HL-60 (cell line): Measurements from ENCODE around the gene AMH.

Experiments
- DNase-seq, 2 experiments: peaks; one replicate each; pipeline ENCODE4 v3.0.0-alpha.2; 2010 to 2020; ENCODE audit warnings: low read depth in 1 of 2, low spot score in 1 of 2
- H3K27ac ChIP-seq: fragments of 250-450 bp; sonication (Bioruptor Pico); replicated peaks from 2 replicates; pipeline ENCODE4 v1.5.1; 2020; ENCODE audit warnings: mild to moderate bottlenecking, moderate library complexity
- H3K27me3 ChIP-seq: fragments of 250-450 bp; sonication (Bioruptor Pico); 2 replicates; pipeline ENCODE4 v1.5.1; 2021; ENCODE audit warnings: mild to moderate bottlenecking, moderate library complexity; ENCODE audit not compliant: insufficient read depth, poor library complexity, severe bottlenecking
- H3K4me3 ChIP-seq: replicated peaks from 2 replicates; pipeline ENCODE4 v1.5.1; 2011; ENCODE audit warnings: mild to moderate bottlenecking, control low read depth, low read length; ENCODE audit not compliant: insufficient read depth
- CTCF ChIP-seq: IDR thresholded peaks from one replicate; pipeline ENCODE4 v1.5.1; 2011; ENCODE audit warnings: low read length, control low read depth, inconsistent platforms; ENCODE audit not compliant: insufficient read depth
- GABPA ChIP-seq: IDR thresholded peaks from 2 replicates; pipeline ENCODE4 v1.6.1; 2012; ENCODE audit warnings: low read depth
- POLR2AphosphoS5 ChIP-seq: IDR thresholded peaks from 2 replicates; pipeline ENCODE4 v1.6.1; 2012; ENCODE audit warnings: low read depth
- REST ChIP-seq: IDR thresholded peaks from 2 replicates; pipeline ENCODE4 v1.6.1; 2012; ENCODE audit warnings: low read depth; ENCODE audit not compliant: insufficient replicate concordance
- SPI1 ChIP-seq: IDR thresholded peaks from 2 replicates; pipeline ENCODE4 v1.6.1; 2012; ENCODE audit warnings: low read depth, mild to moderate bottlenecking, borderline replicate concordance

The AMH gene

GRCh38 chr19:2242092-2242537 is 7.0 kb upstream of the AMH start:
- DNase-seq: no peak
- Histone ChIP-seq H3K27ac (no peak overlapping the region), H3K27me3 (no peaks in the 10 kb centered on the region), H3K4me3 (no peak overlapping the region)
- TF ChIP-seq CTCF (no peak), GABPA (no peak), POLR2AphosphoS5 (no peak), SPI1 (no peak), REST (no peak)

GRCh38 chr19:2242816-2243215 is 6.3 kb upstream of the AMH start:
- no peak for TF ChIP-seq CTCF
- Histone ChIP-seq H3K27me3 (no peaks in the 10 kb centered on the region), H3K4me3 (no peak overlapping the region), H3K27ac (no peak overlapping the region)
- DNase-seq: no peak

GRCh38 chr19:2243274-2244124 is 5.6 kb upstream of the AMH start:
- Histone ChIP-seq H3K27me3 (no peaks in the 10 kb centered on the region), H3K27ac (no peak overlapping the region), H3K4me3 (no peak overlapping the region)
- DNase-seq: no peak
- TF ChIP-seq CTCF: no peak
- no peak for TF ChIP-seq REST
- no peak for TF ChIP-seq SPI1
- no peak for TF ChIP-seq GABPA
- no peak for TF ChIP-seq POLR2AphosphoS5

- H3K27me3 ChIP-seq: no peaks in the 10 kb centered on the region
- DNase-seq: no peak
- H3K27ac ChIP-seq: no peak overlapping the region
- H3K4me3 ChIP-seq: no peak overlapping the region
- TF ChIP-seq GABPA (no peak), SPI1 (no peak), POLR2AphosphoS5 (no peak), CTCF (no peak), REST (no peak)
Measured at GRCh38 chr19:2244125-2244411, 5.1 kb upstream of the AMH start.
